Liver (tissue), 3 donors: ENCODE results near the gene TJP2.

Source experiments
- EGR1 ChIP-seq, 2 donors: IDR thresholded peaks; 2 replicates each; pipeline ENCODE4 v1.6.1; 2016 to 2018; ENCODE audit warnings: antibody characterized with exemption in 2 of 2, low read depth in 2 of 2
- HNF4A ChIP-seq, 2 donors: conservative IDR thresholded peaks; 2 replicates each; pipeline ENCODE4 v1.6.1; 2016; ENCODE audit warnings: antibody characterized with exemption in 2 of 2, mild to moderate bottlenecking in 2 of 2
- JUND ChIP-seq, 2 donors: IDR thresholded peaks; 2 replicates each; pipeline ENCODE4 v1.6.1; 2016; ENCODE audit warnings: antibody characterized with exemption in 2 of 2
- RAD21 ChIP-seq, 2 donors: IDR thresholded peaks; 2 replicates each; pipeline ENCODE4 v1.6.1; 2016; ENCODE audit warnings: antibody characterized with exemption in 2 of 2, mild to moderate bottlenecking in 2 of 2
- REST ChIP-seq: IDR thresholded peaks from 2 replicates; pipeline ENCODE4 v1.6.1; 2016; ENCODE audit warnings: antibody characterized with exemption, mild to moderate bottlenecking
- TF ChIP-seq, protein P1 (sequence below): fragments of 150-350 bp; IDR thresholded peaks from 2 replicates; pipeline ENCODE4 v1.5.1; 2017; ENCODE audit warnings: improper control_type of control experiment, low read depth, low read length; ENCODE audit not compliant: missing input control
- TF ChIP-seq, protein P2 (sequence below): IDR thresholded peaks from 2 replicates; pipeline ENCODE4 v1.6.1; 2016; ENCODE audit warnings: antibody characterized with exemption
- donor health status: healthy.
- donor health status: healthy.

- TF ChIP-seq, protein P1, sequence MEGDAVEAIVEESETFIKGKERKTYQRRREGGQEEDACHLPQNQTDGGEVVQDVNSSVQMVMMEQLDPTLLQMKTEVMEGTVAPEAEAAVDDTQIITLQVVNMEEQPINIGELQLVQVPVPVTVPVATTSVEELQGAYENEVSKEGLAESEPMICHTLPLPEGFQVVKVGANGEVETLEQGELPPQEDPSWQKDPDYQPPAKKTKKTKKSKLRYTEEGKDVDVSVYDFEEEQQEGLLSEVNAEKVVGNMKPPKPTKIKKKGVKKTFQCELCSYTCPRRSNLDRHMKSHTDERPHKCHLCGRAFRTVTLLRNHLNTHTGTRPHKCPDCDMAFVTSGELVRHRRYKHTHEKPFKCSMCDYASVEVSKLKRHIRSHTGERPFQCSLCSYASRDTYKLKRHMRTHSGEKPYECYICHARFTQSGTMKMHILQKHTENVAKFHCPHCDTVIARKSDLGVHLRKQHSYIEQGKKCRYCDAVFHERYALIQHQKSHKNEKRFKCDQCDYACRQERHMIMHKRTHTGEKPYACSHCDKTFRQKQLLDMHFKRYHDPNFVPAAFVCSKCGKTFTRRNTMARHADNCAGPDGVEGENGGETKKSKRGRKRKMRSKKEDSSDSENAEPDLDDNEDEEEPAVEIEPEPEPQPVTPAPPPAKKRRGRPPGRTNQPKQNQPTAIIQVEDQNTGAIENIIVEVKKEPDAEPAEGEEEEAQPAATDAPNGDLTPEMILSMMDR = no peak
- TF ChIP-seq, protein P2, sequence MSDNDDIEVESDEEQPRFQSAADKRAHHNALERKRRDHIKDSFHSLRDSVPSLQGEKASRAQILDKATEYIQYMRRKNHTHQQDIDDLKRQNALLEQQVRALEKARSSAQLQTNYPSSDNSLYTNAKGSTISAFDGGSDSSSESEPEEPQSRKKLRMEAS = no peak
- TF ChIP-seq REST (no peak), HNF4A (conservative IDR thresholded peaks at IDR 0.05) (no peak), RAD21 (IDR thresholded peaks at IDR 0.05) (no peak), EGR1 (IDR thresholded peaks at IDR 0.05; ENCODE audit: low read depth in 2 of 2) (no peak), JUND (IDR thresholded peaks at IDR 0.05) (no peak)
Measured at GRCh38 chr9:69145144-69145715, 28.8 kb upstream of the TJP2 start.
